HCT116 (cell line): ENCODE measurements around the gene ACLY.

ENCODE experiments used
- EZH2phosphoT487 ChIP-seq: fragments of 200-600 bp; IDR thresholded peaks from 2 replicates; pipeline ENCODE4 v1.6.1; 2018; ENCODE audit warnings: antibody characterized with exemption, borderline replicate concordance
- POLR2AphosphoS5 ChIP-seq: IDR thresholded peaks from 2 replicates; pipeline ENCODE4 v1.6.1; 2011; ENCODE audit warnings: mild to moderate bottlenecking, low read depth, low read length, moderate library complexity
- SIN3A ChIP-seq: IDR thresholded peaks from 2 replicates; pipeline ENCODE4 v1.6.1; 2012; ENCODE audit warnings: low read depth
- TCF7L2 ChIP-seq: IDR thresholded peaks from 2 replicates; pipeline ENCODE4 v1.7.0; 2011; ENCODE audit warnings: borderline replicate concordance, inconsistent platforms; ENCODE audit not compliant: insufficient read depth, insufficient read length; ENCODE audit errors: extremely low read depth
- TF ChIP-seq, protein P1 (sequence below), 3 experiments: fragments of 200-600 bp in 1 of 3; sonication (generic) in 1 of 3; IDR thresholded peaks in 2 of 3; conservative IDR thresholded peaks in 1 of 3; 2 replicates each; pipeline ENCODE4 v1.5.1; 2012 to 2017; ENCODE audit warnings: low read depth in 2 of 3, low read length in 2 of 3, antibody characterized with exemption in 1 of 3, borderline replicate concordance in 1 of 3, control low read depth in 1 of 3, mild to moderate bottlenecking in 1 of 3, mixed read lengths in 1 of 3, mixed run types in 1 of 3, moderate library complexity in 1 of 3; ENCODE audit not compliant: insufficient read depth in 1 of 3
- TF ChIP-seq, protein P2 (sequence below): IDR thresholded peaks from 2 replicates; pipeline ENCODE4 v1.6.1; 2012

DNA sequence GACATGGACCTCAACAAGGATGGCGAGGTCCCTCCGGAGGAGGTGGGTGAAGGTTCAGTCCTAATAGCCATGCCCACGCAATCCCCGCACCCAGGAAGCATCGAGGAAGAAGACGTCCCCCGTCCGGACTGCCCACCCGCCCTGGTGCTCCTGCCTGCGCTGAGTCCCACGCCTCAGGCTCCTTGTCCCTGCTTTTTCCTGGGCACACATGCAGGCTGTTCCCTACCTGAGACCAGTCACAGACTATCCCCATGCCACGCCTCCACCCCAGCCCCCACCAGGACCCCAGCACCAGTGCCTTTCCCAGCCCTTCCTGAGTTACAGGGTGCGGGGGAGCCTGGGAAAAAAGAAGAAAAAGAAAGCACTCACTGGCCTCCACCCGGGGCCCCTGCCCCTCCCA, 97.0 kb downstream of the ACLY start:
- TF ChIP-seq SIN3A: no peak
- TF ChIP-seq, protein P1, sequence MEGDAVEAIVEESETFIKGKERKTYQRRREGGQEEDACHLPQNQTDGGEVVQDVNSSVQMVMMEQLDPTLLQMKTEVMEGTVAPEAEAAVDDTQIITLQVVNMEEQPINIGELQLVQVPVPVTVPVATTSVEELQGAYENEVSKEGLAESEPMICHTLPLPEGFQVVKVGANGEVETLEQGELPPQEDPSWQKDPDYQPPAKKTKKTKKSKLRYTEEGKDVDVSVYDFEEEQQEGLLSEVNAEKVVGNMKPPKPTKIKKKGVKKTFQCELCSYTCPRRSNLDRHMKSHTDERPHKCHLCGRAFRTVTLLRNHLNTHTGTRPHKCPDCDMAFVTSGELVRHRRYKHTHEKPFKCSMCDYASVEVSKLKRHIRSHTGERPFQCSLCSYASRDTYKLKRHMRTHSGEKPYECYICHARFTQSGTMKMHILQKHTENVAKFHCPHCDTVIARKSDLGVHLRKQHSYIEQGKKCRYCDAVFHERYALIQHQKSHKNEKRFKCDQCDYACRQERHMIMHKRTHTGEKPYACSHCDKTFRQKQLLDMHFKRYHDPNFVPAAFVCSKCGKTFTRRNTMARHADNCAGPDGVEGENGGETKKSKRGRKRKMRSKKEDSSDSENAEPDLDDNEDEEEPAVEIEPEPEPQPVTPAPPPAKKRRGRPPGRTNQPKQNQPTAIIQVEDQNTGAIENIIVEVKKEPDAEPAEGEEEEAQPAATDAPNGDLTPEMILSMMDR (IDR thresholded peaks at IDR 0.05 in 2 of 3, conservative IDR thresholded peaks at IDR 0.05 in 1 of 3; ENCODE audit: borderline replicate concordance in 1 of 3, insufficient read depth in 1 of 3, low read depth in 2 of 3, low read length in 2 of 3): no peak
- TF ChIP-seq TCF7L2: no peak
- TF ChIP-seq, protein P2, sequence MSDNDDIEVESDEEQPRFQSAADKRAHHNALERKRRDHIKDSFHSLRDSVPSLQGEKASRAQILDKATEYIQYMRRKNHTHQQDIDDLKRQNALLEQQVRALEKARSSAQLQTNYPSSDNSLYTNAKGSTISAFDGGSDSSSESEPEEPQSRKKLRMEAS: no peak
- TF ChIP-seq EZH2phosphoT487: no peak
- no peak for TF ChIP-seq POLR2AphosphoS5
